ENCODE measurements around the gene SMU1. TPM values are rescaled to one million over a fixed set of nuclear protein-coding genes. Genes with fewer than 3 reads are reported as not detected.

SMU1 gene
- total RNA-seq, 1 donor from 2014 or later, result 25.4 TPM

DNA sequence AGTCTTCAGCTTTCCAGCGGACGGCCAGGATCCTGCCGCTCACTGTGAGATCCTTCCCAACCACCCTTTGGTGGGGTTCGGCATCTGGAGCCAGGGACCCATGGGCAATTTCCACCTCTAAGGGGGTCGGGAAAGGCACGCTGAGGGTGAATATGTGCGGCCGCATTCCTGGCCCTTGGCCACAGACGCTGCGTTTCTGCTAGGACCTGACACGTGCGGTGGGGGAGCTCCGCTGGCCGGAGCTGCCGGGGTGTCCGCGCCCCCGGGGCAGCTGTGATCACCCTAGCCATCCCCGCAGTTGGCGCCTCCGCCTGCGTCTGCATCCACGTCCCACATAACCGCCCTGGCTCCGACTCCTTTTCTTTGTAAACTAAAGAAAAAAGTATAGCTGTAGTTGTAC, 56.7 kb downstream of the SMU1 start:
- no peak overlapping the region for H3K4me3 Mint-ChIP-seq
- peaks cover 13% of the 10 kb centered on the region for H3K36me3 Mint-ChIP-seq
- peaks cover 15% of the 10 kb centered on the region for H3K4me1 Mint-ChIP-seq (ENCODE audit: unreplicated experiment)
- H3K27me3 Mint-ChIP-seq, result no peaks in the 10 kb centered on the region
- no peak for DNase-seq (ENCODE audit: extremely low spot score, unreplicated experiment)
- TF ChIP-seq, protein P1, sequence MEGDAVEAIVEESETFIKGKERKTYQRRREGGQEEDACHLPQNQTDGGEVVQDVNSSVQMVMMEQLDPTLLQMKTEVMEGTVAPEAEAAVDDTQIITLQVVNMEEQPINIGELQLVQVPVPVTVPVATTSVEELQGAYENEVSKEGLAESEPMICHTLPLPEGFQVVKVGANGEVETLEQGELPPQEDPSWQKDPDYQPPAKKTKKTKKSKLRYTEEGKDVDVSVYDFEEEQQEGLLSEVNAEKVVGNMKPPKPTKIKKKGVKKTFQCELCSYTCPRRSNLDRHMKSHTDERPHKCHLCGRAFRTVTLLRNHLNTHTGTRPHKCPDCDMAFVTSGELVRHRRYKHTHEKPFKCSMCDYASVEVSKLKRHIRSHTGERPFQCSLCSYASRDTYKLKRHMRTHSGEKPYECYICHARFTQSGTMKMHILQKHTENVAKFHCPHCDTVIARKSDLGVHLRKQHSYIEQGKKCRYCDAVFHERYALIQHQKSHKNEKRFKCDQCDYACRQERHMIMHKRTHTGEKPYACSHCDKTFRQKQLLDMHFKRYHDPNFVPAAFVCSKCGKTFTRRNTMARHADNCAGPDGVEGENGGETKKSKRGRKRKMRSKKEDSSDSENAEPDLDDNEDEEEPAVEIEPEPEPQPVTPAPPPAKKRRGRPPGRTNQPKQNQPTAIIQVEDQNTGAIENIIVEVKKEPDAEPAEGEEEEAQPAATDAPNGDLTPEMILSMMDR (conservative IDR thresholded peaks at IDR 0.05), result no peak
- H3K9me3 Mint-ChIP-seq, result no peaks in the 10 kb centered on the region
- H3K27ac Mint-ChIP-seq, result no peak overlapping the region

DNA sequence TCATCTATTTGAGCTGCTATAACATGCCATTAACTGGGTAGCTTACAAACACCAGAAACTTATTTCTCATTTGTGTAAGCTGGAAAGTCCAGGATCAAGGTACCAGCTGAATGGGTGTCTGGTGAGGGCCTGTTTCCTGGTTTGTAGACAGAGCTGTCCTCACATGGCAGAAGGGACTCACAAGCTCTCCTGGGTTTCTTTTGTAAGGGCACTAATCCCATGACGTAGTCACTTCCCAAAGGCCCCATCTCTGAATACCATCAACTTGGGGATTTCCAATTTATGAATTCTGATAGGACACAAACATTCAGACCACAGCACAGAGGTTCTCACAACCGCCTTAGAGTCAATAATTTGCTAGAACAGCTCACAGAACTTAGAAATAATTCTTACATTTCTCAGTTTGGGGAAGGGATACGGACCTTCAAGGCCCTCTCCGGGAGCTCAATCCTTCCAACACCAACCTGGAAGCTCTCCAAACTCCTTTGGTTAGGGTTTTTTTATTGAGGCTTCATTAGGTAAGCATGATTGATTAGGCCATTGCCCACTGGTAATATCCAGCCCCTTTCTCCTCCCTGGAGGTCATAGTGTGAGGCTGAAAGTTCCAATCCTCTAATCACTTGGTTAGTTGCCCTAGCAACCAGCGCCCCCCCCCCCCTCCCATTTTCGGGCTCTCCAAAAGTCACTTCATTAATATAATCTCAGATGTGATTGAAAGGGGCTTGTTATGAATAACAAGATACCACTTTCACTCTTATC, 59.0 kb downstream of the SMU1 start:
- no peaks in the 10 kb centered on the region for H3K27me3 Mint-ChIP-seq
- no peak for DNase-seq (ENCODE audit: extremely low spot score, unreplicated experiment)
- H3K4me3 Mint-ChIP-seq, result no peak overlapping the region
- no peaks in the 10 kb centered on the region for H3K9me3 Mint-ChIP-seq
- TF ChIP-seq, protein P1 (conservative IDR thresholded peaks at IDR 0.05), result no peak
- H3K27ac Mint-ChIP-seq, result no peak overlapping the region
- H3K36me3 Mint-ChIP-seq, result peaks cover 13% of the 10 kb centered on the region
- peaks cover 4% of the 10 kb centered on the region for H3K4me1 Mint-ChIP-seq (ENCODE audit: unreplicated experiment)

- H3K4me1 Mint-ChIP-seq (ENCODE audit: unreplicated experiment), result no peaks in the 10 kb centered on the region
- TF ChIP-seq, protein P1 (conservative IDR thresholded peaks at IDR 0.05), result no peak
- no peak for DNase-seq (ENCODE audit: extremely low spot score, unreplicated experiment)
- H3K9me3 Mint-ChIP-seq, result no peaks in the 10 kb centered on the region
- no peak overlapping the region for H3K27ac Mint-ChIP-seq
- H3K36me3 Mint-ChIP-seq, result no peaks in the 10 kb centered on the region
- no peak overlapping the region for H3K4me3 Mint-ChIP-seq
- H3K27me3 Mint-ChIP-seq, result no peaks in the 10 kb centered on the region
Measured at GRCh38 chr9:33014665-33015014, 61.8 kb downstream of the SMU1 start.

- Mint-ChIP-seq H3K4me3 (no peak overlapping the region), H3K27ac (no peak overlapping the region), H3K4me1 (ENCODE audit: unreplicated experiment) (no peaks in the 10 kb centered on the region), H3K9me3 (no peaks in the 10 kb centered on the region), H3K27me3 (no peaks in the 10 kb centered on the region), H3K36me3 (no peaks in the 10 kb centered on the region)
- TF ChIP-seq, protein P1 (conservative IDR thresholded peaks at IDR 0.05), result no peak
- no peak for DNase-seq (ENCODE audit: extremely low spot score, unreplicated experiment)
Measured at GRCh38 chr9:33013962-33014664, 62.4 kb downstream of the SMU1 start.

DNA sequence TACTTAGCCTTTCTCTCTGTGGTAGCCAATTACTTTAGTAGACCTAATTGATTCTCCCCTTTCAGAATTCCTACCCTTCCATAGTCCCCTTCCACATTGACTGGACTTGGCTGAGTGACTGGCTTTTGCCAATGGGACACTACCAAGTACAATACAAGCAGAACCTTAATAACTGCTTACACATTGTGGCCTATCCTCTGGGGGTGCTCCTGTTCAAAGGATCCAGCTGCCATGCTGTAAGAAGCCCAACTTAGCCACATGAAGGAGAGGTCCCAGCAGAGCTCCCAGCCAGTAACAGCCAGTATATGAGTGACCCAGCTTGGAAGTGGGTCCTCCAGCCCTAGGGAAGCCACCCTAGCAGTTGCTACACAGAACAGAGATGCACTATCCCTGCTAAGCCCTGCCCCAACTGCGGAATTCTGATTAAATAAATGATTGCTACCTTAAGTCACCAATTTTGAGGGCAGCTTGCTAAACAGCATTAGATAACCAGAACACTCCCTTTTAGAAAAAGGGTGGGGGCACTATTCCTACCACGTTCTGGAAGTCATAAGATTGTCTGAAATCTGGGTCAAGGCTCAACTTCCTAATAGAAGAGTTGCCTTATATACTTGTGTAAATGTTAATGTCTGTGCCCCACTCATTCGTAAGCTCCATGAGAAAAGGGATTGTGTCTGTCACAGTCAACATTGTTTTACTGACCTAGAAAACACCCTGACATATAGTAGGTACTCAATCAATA, 64.0 kb downstream of the SMU1 start:
- Mint-ChIP-seq H3K9me3 (no peaks in the 10 kb centered on the region), H3K4me3 (no peak overlapping the region), H3K27ac (no peak overlapping the region), H3K4me1 (ENCODE audit: unreplicated experiment) (no peaks in the 10 kb centered on the region), H3K27me3 (no peaks in the 10 kb centered on the region), H3K36me3 (no peaks in the 10 kb centered on the region)
- no peak for DNase-seq (ENCODE audit: extremely low spot score, unreplicated experiment)
- TF ChIP-seq, protein P1 (conservative IDR thresholded peaks at IDR 0.05), result no peak
